Suprapubic skin (tissue), 4 donors: ENCODE results near the gene RNF7. TPM values are rescaled to one million over a fixed set of nuclear protein-coding genes. Genes with fewer than 3 reads are reported as not detected.
"Not testable (repeated sequence)": the region's sequence is repeated elsewhere in the genome, so short reads cannot be mapped to it uniquely, and the experiment has no call there.

Experiments
- DNase-seq, 2 donors: peaks; one replicate each; pipeline ENCODE4 v3.0.0-alpha.2; 2019; ENCODE audit warnings: low spot score in 2 of 2
- H3K27ac ChIP-seq: fragments of 200-600 bp; sonication (generic); one replicate; pipeline ENCODE4 v1.5.1; 2019
- H3K27me3 ChIP-seq: fragments of 200-600 bp; sonication (generic); one replicate; pipeline ENCODE4 v1.5.1; 2019
- H3K36me3 ChIP-seq: fragments of 200-600 bp; sonication (generic); one replicate; pipeline ENCODE4 v1.5.1; 2019
- H3K4me1 ChIP-seq: fragments of 200-600 bp; sonication (generic); one replicate; pipeline ENCODE4 v1.5.1; 2019
- H3K4me3 ChIP-seq: fragments of 200-600 bp; sonication (generic); one replicate; pipeline ENCODE4 v1.5.1; 2019; ENCODE audit warnings: mild to moderate bottlenecking
- H3K9me3 ChIP-seq: fragments of 200-600 bp; sonication (generic); one replicate; pipeline ENCODE4 v1.5.1; 2019
- CTCF ChIP-seq, 2 donors: fragments of 200-600 bp in 1 of 2; fragments of 450-650 bp in 1 of 2; sonication (generic) in 1 of 2; IDR thresholded peaks; one replicate each; pipeline ENCODE4 v1.5.1; 2016 to 2019; ENCODE audit warnings: antibody characterized with exemption in 2 of 2, mild to moderate bottlenecking in 1 of 2, moderate library complexity in 1 of 2
- EP300 ChIP-seq: sonication (generic); formaldehyde crosslinking; IDR thresholded peaks from one replicate; pipeline ENCODE4 v1.6.1; 2017; ENCODE audit warnings: antibody characterized with exemption
- POLR2A ChIP-seq, 2 donors: fragments of 450-650 bp; IDR thresholded peaks; one replicate each; pipeline ENCODE4 v1.6.1; 2017; ENCODE audit warnings: antibody characterized with exemption in 2 of 2, mild to moderate bottlenecking in 2 of 2, moderate library complexity in 2 of 2
- POLR2AphosphoS5 ChIP-seq, 3 donors: sonication (generic); formaldehyde crosslinking; IDR thresholded peaks; one replicate each; pipeline ENCODE4 v1.6.1; 2017; ENCODE audit warnings: antibody characterized with exemption in 3 of 3
- WGBS: methylation state at CpG from one replicate; pipeline ENCODE4 v1.1.5; 2018; 5-methylcytosine and 5-hydroxymethylcytosine counted together
- total RNA-seq, 4 donors: library from RNA; depleted of rRNA; stranded (reverse); fragments of >200 nt; gene quantifications; one replicate each; pipeline ENCODE4 v1.1.0, GENCODE V29; 2016

RNF7 gene
- total RNA-seq, 4 donors from 2014 or later = 43.9 to 77.3 (median 61.6) TPM

GRCh38 chr3:141740349-141740748 lies 2.3 kb downstream of the RNF7 start:
- Histone ChIP-seq H3K27ac (no peak overlapping the region), H3K9me3 (no peaks in the 10 kb centered on the region), H3K4me3 (peak overlapping the region; percentile 88), H3K27me3 (no peaks in the 10 kb centered on the region), H3K36me3 (peaks cover 10% of the 10 kb centered on the region), H3K4me1 (peaks cover 42% of the 10 kb centered on the region)
- DNase-seq = no peak
- no peak for TF ChIP-seq CTCF (IDR thresholded peaks at IDR 0.05)
- TF ChIP-seq POLR2AphosphoS5 (IDR thresholded peaks at IDR 0.05) = no peak
- no peak for TF ChIP-seq POLR2A (IDR thresholded peaks at IDR 0.05)
- no peak for TF ChIP-seq EP300

- Histone ChIP-seq H3K27me3 (no peaks in the 10 kb centered on the region), H3K36me3 (peaks cover 40% of the 10 kb centered on the region), H3K4me3 (no peak overlapping the region), H3K27ac (no peak overlapping the region), H3K4me1 (peaks cover 42% of the 10 kb centered on the region), H3K9me3 (no peaks in the 10 kb centered on the region)
- no peak for TF ChIP-seq CTCF (IDR thresholded peaks at IDR 0.05)
- no peak for TF ChIP-seq POLR2A (IDR thresholded peaks at IDR 0.05)
- no peak for TF ChIP-seq EP300
- TF ChIP-seq POLR2AphosphoS5 (IDR thresholded peaks at IDR 0.05) = no peak
- 37% methylated on average over 1 of the region's 1 CpG for WGBS
- DNase-seq = no peak
Measured at GRCh38 chr3:141743305-141743704, 5.2 kb downstream of the RNF7 start.

GRCh38 chr3:141746962-141747361 lies 8.9 kb downstream of the RNF7 start:
- H3K27me3 ChIP-seq = no peaks in the 10 kb centered on the region
- H3K36me3 ChIP-seq = peaks cover 61% of the 10 kb centered on the region
- DNase-seq = no peak
- no peaks in the 10 kb centered on the region for H3K9me3 ChIP-seq
- no peak overlapping the region for H3K27ac ChIP-seq
- TF ChIP-seq CTCF (IDR thresholded peaks at IDR 0.05) = no peak
- TF ChIP-seq POLR2AphosphoS5 (IDR thresholded peaks at IDR 0.05) = no peak
- TF ChIP-seq POLR2A (IDR thresholded peaks at IDR 0.05) = no peak
- no peak for TF ChIP-seq EP300
- 69% methylated on average over 4 of the region's 4 CpGs for WGBS
- peaks cover 18% of the 10 kb centered on the region for H3K4me1 ChIP-seq
- H3K4me3 ChIP-seq = no peak overlapping the region

GRCh38 chr3:141753399-141753798 lies 15.3 kb downstream of the RNF7 start:
- no peaks in the 10 kb centered on the region for H3K27me3 ChIP-seq
- TF ChIP-seq CTCF (IDR thresholded peaks at IDR 0.05) = no peak
- TF ChIP-seq EP300 = no peak
- no peak for TF ChIP-seq POLR2AphosphoS5 (IDR thresholded peaks at IDR 0.05)
- no peaks in the 10 kb centered on the region for H3K4me1 ChIP-seq
- H3K36me3 ChIP-seq = peaks cover 34% of the 10 kb centered on the region
- no peaks in the 10 kb centered on the region for H3K9me3 ChIP-seq
- WGBS = 96% methylated on average over 3 of the region's 3 CpGs
- DNase-seq = no peak
- H3K4me3 ChIP-seq = no peak overlapping the region
- H3K27ac ChIP-seq = no peak overlapping the region

GRCh38 chr3:141754032-141754431 lies 15.9 kb downstream of the RNF7 start:
- no peak for TF ChIP-seq POLR2A (IDR thresholded peaks at IDR 0.05)
- H3K4me3 ChIP-seq = no peak overlapping the region
- no peaks in the 10 kb centered on the region for H3K4me1 ChIP-seq
- DNase-seq = no peak
- H3K9me3 ChIP-seq = no peaks in the 10 kb centered on the region
- H3K36me3 ChIP-seq = peaks cover 29% of the 10 kb centered on the region
- WGBS = 89% methylated on average over 1 of the region's 1 CpG
- no peaks in the 10 kb centered on the region for H3K27me3 ChIP-seq
- no peak overlapping the region for H3K27ac ChIP-seq

- DNase-seq = not testable (repeated sequence)
Measured at GRCh38 chr3:141762552-141762951, 24.5 kb downstream of the RNF7 start.

More at GRCh38 chr3:141762552-141762951, 24.5 kb downstream of the RNF7 start:
- not testable (repeated sequence) for H3K36me3 ChIP-seq, H3K27ac ChIP-seq, H3K9me3 ChIP-seq, H3K27me3 ChIP-seq, H3K4me1 ChIP-seq, H3K4me3 ChIP-seq
- 94% methylated on average over 12 of the region's 19 CpGs for WGBS
